Measurements from ENCODE around the gene ADAR.

DNA sequence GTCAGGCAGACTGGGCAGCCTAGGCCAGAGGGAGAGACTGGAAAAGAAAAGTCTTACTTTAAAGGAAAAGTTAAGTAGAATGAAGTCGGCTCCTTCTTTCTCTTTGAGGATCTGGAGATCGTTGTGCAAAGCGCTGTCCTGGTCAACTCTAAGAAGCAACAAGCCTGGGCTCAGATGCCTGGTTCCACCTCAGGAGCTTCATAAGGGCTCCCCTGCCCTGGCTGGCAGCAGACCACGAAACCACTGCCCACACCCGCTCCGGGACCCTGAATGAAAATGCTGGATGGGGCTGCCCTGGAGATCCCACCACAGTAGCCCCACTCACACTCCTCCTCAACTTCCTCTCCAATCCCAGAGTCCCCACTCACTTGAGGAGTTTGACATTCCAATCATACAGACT, 56.0 kb downstream of the ADAR start:
- TF ChIP-seq POLR2A (IDR thresholded peaks at IDR 0.05), result no peak
- TF ChIP-seq, protein P1, sequence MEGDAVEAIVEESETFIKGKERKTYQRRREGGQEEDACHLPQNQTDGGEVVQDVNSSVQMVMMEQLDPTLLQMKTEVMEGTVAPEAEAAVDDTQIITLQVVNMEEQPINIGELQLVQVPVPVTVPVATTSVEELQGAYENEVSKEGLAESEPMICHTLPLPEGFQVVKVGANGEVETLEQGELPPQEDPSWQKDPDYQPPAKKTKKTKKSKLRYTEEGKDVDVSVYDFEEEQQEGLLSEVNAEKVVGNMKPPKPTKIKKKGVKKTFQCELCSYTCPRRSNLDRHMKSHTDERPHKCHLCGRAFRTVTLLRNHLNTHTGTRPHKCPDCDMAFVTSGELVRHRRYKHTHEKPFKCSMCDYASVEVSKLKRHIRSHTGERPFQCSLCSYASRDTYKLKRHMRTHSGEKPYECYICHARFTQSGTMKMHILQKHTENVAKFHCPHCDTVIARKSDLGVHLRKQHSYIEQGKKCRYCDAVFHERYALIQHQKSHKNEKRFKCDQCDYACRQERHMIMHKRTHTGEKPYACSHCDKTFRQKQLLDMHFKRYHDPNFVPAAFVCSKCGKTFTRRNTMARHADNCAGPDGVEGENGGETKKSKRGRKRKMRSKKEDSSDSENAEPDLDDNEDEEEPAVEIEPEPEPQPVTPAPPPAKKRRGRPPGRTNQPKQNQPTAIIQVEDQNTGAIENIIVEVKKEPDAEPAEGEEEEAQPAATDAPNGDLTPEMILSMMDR (IDR thresholded peaks at IDR 0.05), result no peak
